ENCODE results near the gene AGER. TPM values are rescaled to one million over a fixed set of nuclear protein-coding genes. Genes with fewer than 3 reads are reported as not detected.

Gene AGER
- total and polyA plus RNA-seq, 2 of the 4 experiments (the other 2 are of a cell fraction), result 0.18 to 4.2 TPM

GRCh38 chr6:32140420-32141046 lies 43.5 kb downstream of the AGER start:
- Histone ChIP-seq H3K9me1 (ENCODE audit: insufficient read depth, low read length) (no peaks in the 10 kb centered on the region; the same call in 1 of the 2 replicates), H3K4me1 (ENCODE audit: control insufficient read depth, insufficient read depth, low read length) (peaks cover 7% of the 10 kb centered on the region; the same call in 1 of the 2 replicates), H3K9ac (ENCODE audit: low read depth, low read length) (no peak overlapping the region), H2AK5ac (ENCODE audit: low read depth, low read length) (no peak overlapping the region), H2BK15ac (ENCODE audit: low read depth, low read length) (no peak overlapping the region), H3K23ac (ENCODE audit: low read depth, low read length) (no peak overlapping the region), H4K5ac (ENCODE audit: low read depth, low read length) (no peak overlapping the region), H4K91ac (ENCODE audit: insufficient read depth, low read depth, low read length) (no peak overlapping the region), H3K14ac (replicated peaks; ENCODE audit: low read depth, low read length) (no peak overlapping the region), H2AFZ (replicated peaks; ENCODE audit: low read length, poor library complexity) (no peak overlapping the region), H3K9me3 (ENCODE audit: control insufficient read depth, insufficient read depth, low read length) (no peaks in the 10 kb centered on the region), H3K4me3 (ENCODE audit: insufficient read depth, low read depth, low read length) (no peak overlapping the region), H3K79me1 (ENCODE audit: low read depth in 1 of 2, low read length in 2 of 2) (no peaks in the 10 kb centered on the region), H3K27me3 (ENCODE audit: control insufficient read depth, insufficient read depth, low read length) (peaks cover 1% of the 10 kb centered on the region; the same call in 1 of the 2 replicates), H4K8ac (ENCODE audit: low read depth in 2 of 2, low read length in 2 of 2) (no peak overlapping the region), H3K56ac (ENCODE audit: extremely low read depth, insufficient read depth, low read length) (no peak overlapping the region), H3K4me2 (ENCODE audit: low read depth, low read length) (no peak overlapping the region; the same call in 1 of the 2 replicates), H2BK120ac (ENCODE audit: low read depth, low read length) (no peak overlapping the region), H3K18ac (ENCODE audit: low read depth, low read length) (no peak overlapping the region), H2BK5ac (ENCODE audit: low read depth, low read length, poor library complexity, severe bottlenecking) (no peak overlapping the region), H2AK9ac (replicated peaks; ENCODE audit: low read depth, low read length, poor library complexity) (no peak overlapping the region), H4K20me1 (ENCODE audit: insufficient read depth, low read length) (no peaks in the 10 kb centered on the region), H3K27ac (ENCODE audit: insufficient read depth, low read length) (no peak overlapping the region), H3K4ac (ENCODE audit: low read depth, low read length) (no peak overlapping the region), H2BK20ac (ENCODE audit: low read depth, low read length) (no peak overlapping the region), H3K36me3 (ENCODE audit: control insufficient read depth, insufficient read depth, low read length) (no peaks in the 10 kb centered on the region)
- CTCF ChIA-PET, result interaction anchor here (0.9 kb wide), 1 partner anchor 21 kb away, joined by 3 read pairs; no protein-coding TSS in a partner anchor
- in situ Hi-C loops (cut with MboI; ENCODE audit: low sequenced_read_pairs) (no loop called here), intact Hi-C loops (cut with micrococcal nuclease) (no loop called here), dilution Hi-C loops (cut with HindIII; ENCODE audit: low sequenced_read_pairs, unreplicated experiment) (no loop called here)
- DNase-seq (no peak), ATAC-seq (ENCODE audit: low read depth) (peak; percentile 48)
- TF ChIP-seq CHD1 (IDR thresholded peaks at IDR 0.05; ENCODE audit: low read depth, low read length), result no peak
- no peak for TF ChIP-seq CEBPB (IDR thresholded peaks at IDR 0.05; ENCODE audit: low read depth, low read length)
- no peak for TF ChIP-seq NFE2L2 (IDR thresholded peaks at IDR 0.05; ENCODE audit: low read depth, low read length)
- no peak for TF ChIP-seq BHLHE40 (IDR thresholded peaks at IDR 0.05; ENCODE audit: low read depth, low read length)
- TF ChIP-seq MAFK (IDR thresholded peaks at IDR 0.05; ENCODE audit: low read depth, low read length), result no peak
- no peak for TF ChIP-seq RCOR1 (IDR thresholded peaks at IDR 0.05; ENCODE audit: insufficient replicate concordance, low read length)
- TF ChIP-seq, protein P1, sequence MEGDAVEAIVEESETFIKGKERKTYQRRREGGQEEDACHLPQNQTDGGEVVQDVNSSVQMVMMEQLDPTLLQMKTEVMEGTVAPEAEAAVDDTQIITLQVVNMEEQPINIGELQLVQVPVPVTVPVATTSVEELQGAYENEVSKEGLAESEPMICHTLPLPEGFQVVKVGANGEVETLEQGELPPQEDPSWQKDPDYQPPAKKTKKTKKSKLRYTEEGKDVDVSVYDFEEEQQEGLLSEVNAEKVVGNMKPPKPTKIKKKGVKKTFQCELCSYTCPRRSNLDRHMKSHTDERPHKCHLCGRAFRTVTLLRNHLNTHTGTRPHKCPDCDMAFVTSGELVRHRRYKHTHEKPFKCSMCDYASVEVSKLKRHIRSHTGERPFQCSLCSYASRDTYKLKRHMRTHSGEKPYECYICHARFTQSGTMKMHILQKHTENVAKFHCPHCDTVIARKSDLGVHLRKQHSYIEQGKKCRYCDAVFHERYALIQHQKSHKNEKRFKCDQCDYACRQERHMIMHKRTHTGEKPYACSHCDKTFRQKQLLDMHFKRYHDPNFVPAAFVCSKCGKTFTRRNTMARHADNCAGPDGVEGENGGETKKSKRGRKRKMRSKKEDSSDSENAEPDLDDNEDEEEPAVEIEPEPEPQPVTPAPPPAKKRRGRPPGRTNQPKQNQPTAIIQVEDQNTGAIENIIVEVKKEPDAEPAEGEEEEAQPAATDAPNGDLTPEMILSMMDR (conservative IDR thresholded peaks at IDR 0.05; ENCODE audit: low read depth, low read length), result no peak
- no peak for TF ChIP-seq SMC3 (IDR thresholded peaks at IDR 0.05; ENCODE audit: low read depth, low read length)
- TF ChIP-seq FOS (IDR thresholded peaks at IDR 0.05; ENCODE audit: low read depth, low read length), result no peak
- no peak for TF ChIP-seq MAZ (IDR thresholded peaks at IDR 0.05; ENCODE audit: borderline replicate concordance, low read depth, low read length)
- no peak for TF ChIP-seq RAD21 (IDR thresholded peaks at IDR 0.05; ENCODE audit: low read length)
- TF ChIP-seq MXI1 (IDR thresholded peaks at IDR 0.05; ENCODE audit: borderline replicate concordance, low read depth, low read length), result no peak
- no peak for TF ChIP-seq USF2 (IDR thresholded peaks at IDR 0.05; ENCODE audit: low read depth, low read length)
- no peak for TF ChIP-seq POLR2A (IDR thresholded peaks at IDR 0.05; ENCODE audit: low read depth, low read length)
- no peak for TF ChIP-seq RFX5 (IDR thresholded peaks at IDR 0.05; ENCODE audit: low read depth, low read length)
- no peak for TF ChIP-seq ELK1 (IDR thresholded peaks at IDR 0.05; ENCODE audit: borderline replicate concordance, low read depth, low read length)
- 60% methylated on average over 1 of the region's 5 CpGs; no CpG with 5 or more reads in 1 of the 2 experiments for WGBS, 2 experiments (ENCODE audit: extremely low coverage in 2 of 2, insufficient read length in 1 of 2)
- POLR2A ChIA-PET (ENCODE audit: unreplicated experiment), result no interaction called here
- no TSS peak for BruUV-seq (replicated peaks)

All from IMR-90 (cell line).